RWPE1 (cell line): ENCODE data around the gene APBB1.

ENCODE experiments used
- CTCF ChIA-PET: fragments of 350-600 bp; sonication (Branson Sonifier 250); formaldehyde crosslinking; extraction: SDS; loops from one replicate; lab custom pipeline; 2021; lab: Yijun Ruan, JAX
- POLR2A ChIA-PET: fragments of 400-600 bp; formaldehyde crosslinking; extraction: SDS; loops from one replicate; lab custom pipeline; 2020; ENCODE audit warnings: antibody characterized with exemption; ENCODE audit not compliant: low non-redundant PET; lab: Yijun Ruan, JAX
- DNase-seq: peaks from one replicate; pipeline ENCODE4 v3.0.0; 2012; ENCODE audit warnings: low spot score
- H3K27ac ChIP-seq: fragments of 450-650 bp; 2 replicates; pipeline ENCODE4 v1.5.1; 2017
- TF ChIP-seq, protein P1 (sequence below): fragments of 450-650 bp; conservative IDR thresholded peaks from 2 replicates; pipeline ENCODE4 v1.5.1; 2017; ENCODE audit warnings: low read depth, mild to moderate bottlenecking

The APBB1 gene

GRCh38 chr11:6413791-6414201 is 5.1 kb downstream of the APBB1 start:
- CTCF ChIA-PET, result interaction anchor here (0.6 kb wide), 1 partner anchor 46 kb away, joined by 3 read pairs; no protein-coding TSS in a partner anchor
- POLR2A ChIA-PET, result no interaction called here
- TF ChIP-seq, protein P1, sequence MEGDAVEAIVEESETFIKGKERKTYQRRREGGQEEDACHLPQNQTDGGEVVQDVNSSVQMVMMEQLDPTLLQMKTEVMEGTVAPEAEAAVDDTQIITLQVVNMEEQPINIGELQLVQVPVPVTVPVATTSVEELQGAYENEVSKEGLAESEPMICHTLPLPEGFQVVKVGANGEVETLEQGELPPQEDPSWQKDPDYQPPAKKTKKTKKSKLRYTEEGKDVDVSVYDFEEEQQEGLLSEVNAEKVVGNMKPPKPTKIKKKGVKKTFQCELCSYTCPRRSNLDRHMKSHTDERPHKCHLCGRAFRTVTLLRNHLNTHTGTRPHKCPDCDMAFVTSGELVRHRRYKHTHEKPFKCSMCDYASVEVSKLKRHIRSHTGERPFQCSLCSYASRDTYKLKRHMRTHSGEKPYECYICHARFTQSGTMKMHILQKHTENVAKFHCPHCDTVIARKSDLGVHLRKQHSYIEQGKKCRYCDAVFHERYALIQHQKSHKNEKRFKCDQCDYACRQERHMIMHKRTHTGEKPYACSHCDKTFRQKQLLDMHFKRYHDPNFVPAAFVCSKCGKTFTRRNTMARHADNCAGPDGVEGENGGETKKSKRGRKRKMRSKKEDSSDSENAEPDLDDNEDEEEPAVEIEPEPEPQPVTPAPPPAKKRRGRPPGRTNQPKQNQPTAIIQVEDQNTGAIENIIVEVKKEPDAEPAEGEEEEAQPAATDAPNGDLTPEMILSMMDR, result no peak
- no peak for DNase-seq
- no peak overlapping the region for H3K27ac ChIP-seq

- ChIA-PET POLR2A (no interaction called here), CTCF (no interaction called here)
- DNase-seq, result no peak
- TF ChIP-seq, protein P1, result no peak
- H3K27ac ChIP-seq, result no peak overlapping the region
Observed at GRCh38 chr11:6411594-6412031, 7.3 kb downstream of the APBB1 start.

- DNase-seq, result no peak
- ChIA-PET CTCF (interaction anchor here (0.5 to 1.4 kb wide), 2 partner anchors 16 to 175 kb away, joined by 3 to 5 read pairs; no protein-coding TSS in a partner anchor), POLR2A (no interaction called here)
- H3K27ac ChIP-seq, result no peak overlapping the region
- TF ChIP-seq, protein P1, result no peak
Observed at GRCh38 chr11:6410695-6411430, 8.0 kb downstream of the APBB1 start.

- TF ChIP-seq, protein P1, result no peak
- CTCF ChIA-PET, result interaction anchor here (1.0 kb wide), 1 partner anchor 27 kb away, joined by 4 read pairs; no protein-coding TSS in a partner anchor
- POLR2A ChIA-PET, result no interaction called here
- DNase-seq, result no peak
- no peak overlapping the region for H3K27ac ChIP-seq
Observed at GRCh38 chr11:6406370-6406769, 12.5 kb downstream of the APBB1 start.

DNA sequence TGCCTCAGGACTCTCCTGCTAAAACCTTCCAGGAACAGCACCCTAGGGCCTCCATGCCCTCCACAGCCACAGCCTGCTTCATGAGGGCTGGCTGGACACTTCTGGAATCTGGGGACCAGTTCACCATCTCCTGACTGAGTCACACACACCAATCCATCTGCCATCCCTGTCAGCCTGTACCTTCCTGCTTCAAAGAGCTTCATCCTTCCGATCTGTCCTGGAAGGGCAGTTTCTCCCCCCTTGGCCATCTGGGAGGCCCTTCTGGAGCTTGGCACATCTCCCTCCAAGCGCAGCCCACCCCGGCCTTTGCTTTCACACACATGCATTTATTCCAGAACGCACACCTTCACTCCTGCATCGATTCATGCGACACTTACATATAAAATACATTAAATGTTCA is 13.0 kb downstream of the APBB1 start:
- no peak overlapping the region for H3K27ac ChIP-seq
- ChIA-PET POLR2A (no interaction called here), CTCF (interaction anchor here (1.0 to 1.1 kb wide), 2 partner anchors 27 to 174 kb away, joined by 4 to 5 read pairs; no protein-coding TSS in a partner anchor)
- TF ChIP-seq, protein P1, result no peak
- no peak for DNase-seq

GRCh38 chr11:6405052-6405667 is 13.7 kb downstream of the APBB1 start:
- TF ChIP-seq, protein P1, result no peak
- ChIA-PET CTCF (interaction anchor here (1.1 kb wide), 1 partner anchor 175 kb away, joined by 5 read pairs; no protein-coding TSS in a partner anchor), POLR2A (no interaction called here)
- no peak overlapping the region for H3K27ac ChIP-seq
- DNase-seq, result no peak
